Nephron progenitor cell (in vitro differentiated cells): ENCODE measurements around the gene FSTL4.

Experiments used
- DNase-seq: peaks from one replicate; pipeline ENCODE4 v3.0.0; 2021
- H3K27ac Mint-ChIP-seq: 2 replicates; pipeline ENCODE4 v1.8.0; 2021; ENCODE audit warnings: mild to moderate bottlenecking, moderate library complexity, mixed read lengths
- H3K27me3 Mint-ChIP-seq: 2 replicates; pipeline ENCODE4 v1.8.0; 2021; ENCODE audit warnings: mild to moderate bottlenecking, low read depth, mixed read lengths; ENCODE audit not compliant: poor library complexity
- H3K36me3 Mint-ChIP-seq: 2 replicates; pipeline ENCODE4 v1.8.0; 2021; ENCODE audit warnings: low read depth, mixed read lengths
- H3K4me1 Mint-ChIP-seq: 2 replicates; pipeline ENCODE4 v1.8.0; 2021; ENCODE audit warnings: mixed read lengths
- H3K4me3 Mint-ChIP-seq: 2 replicates; pipeline ENCODE4 v1.8.0; 2021; ENCODE audit warnings: mild to moderate bottlenecking, moderate library complexity, mixed read lengths
- H3K9me3 Mint-ChIP-seq: 2 replicates; pipeline ENCODE4 v1.8.0; 2021; ENCODE audit warnings: mild to moderate bottlenecking, moderate library complexity, mixed read lengths
- TF ChIP-seq, protein P1 (sequence below): fragments of 200-600 bp; sonication (generic); IDR thresholded peaks from 2 replicates; pipeline ENCODE4 v1.5.0; 2021; ENCODE audit warnings: antibody characterized with exemption

The FSTL4 gene

DNA sequence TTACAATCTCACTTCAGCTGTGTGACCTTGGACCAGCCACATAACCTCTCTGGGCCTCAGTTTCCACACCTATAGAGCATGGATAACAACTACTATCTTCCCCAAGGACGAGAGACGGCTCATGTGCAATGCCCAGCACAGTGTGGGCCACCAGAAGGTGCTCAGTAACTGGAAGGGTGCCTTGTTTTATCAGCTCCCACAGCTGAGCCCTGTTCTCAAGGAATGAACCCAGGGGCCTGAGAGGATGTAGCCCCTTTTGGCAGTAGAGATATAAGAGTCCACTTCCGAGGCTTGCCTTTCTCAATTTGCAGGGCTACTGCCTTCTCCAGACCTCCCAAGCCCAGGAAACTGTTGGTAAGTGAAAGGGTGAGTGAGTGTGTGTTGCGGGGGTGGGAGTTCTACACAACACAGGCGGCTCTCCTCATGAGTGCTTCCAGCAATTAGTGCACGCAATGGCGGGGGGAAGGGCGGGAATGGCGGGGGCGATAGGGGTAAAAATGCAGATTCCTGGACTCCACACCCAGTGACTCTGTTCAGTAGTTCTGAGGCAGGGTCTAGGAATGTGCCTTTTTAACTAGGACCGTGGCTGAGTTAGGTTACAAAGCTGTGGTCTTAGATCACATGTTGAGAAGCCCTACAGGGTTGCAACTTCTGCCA is 185.1 kb downstream of the FSTL4 start:
- no peak for DNase-seq
- TF ChIP-seq, protein P1, sequence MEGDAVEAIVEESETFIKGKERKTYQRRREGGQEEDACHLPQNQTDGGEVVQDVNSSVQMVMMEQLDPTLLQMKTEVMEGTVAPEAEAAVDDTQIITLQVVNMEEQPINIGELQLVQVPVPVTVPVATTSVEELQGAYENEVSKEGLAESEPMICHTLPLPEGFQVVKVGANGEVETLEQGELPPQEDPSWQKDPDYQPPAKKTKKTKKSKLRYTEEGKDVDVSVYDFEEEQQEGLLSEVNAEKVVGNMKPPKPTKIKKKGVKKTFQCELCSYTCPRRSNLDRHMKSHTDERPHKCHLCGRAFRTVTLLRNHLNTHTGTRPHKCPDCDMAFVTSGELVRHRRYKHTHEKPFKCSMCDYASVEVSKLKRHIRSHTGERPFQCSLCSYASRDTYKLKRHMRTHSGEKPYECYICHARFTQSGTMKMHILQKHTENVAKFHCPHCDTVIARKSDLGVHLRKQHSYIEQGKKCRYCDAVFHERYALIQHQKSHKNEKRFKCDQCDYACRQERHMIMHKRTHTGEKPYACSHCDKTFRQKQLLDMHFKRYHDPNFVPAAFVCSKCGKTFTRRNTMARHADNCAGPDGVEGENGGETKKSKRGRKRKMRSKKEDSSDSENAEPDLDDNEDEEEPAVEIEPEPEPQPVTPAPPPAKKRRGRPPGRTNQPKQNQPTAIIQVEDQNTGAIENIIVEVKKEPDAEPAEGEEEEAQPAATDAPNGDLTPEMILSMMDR = no peak
- no peaks in the 10 kb centered on the region for H3K9me3 Mint-ChIP-seq
- no peak overlapping the region for H3K27ac Mint-ChIP-seq
- H3K27me3 Mint-ChIP-seq = peaks cover 51% of the 10 kb centered on the region
- no peaks in the 10 kb centered on the region for H3K36me3 Mint-ChIP-seq
- H3K4me1 Mint-ChIP-seq = peaks cover 37% of the 10 kb centered on the region
- H3K4me3 Mint-ChIP-seq = no peak overlapping the region

DNA sequence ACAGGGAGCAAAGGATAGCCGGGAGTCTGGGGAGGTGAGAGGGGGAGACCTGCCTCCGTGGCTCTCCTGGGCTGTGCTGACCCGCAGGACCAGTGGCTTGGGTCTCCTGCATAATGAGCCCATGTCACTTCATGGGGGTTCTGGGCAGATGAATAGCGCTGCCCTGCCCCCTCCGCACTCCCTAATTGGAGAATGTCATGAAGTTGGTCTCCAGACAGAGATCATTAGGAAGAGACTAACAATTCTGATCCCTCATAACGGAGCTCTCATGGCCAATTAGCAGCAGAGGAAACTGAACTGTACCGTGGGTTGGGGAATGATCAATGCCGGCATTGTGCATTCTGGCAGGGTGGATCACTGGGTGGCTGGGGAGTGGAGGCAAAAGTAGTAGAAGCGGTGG is 186.1 kb downstream of the FSTL4 start:
- no peak for DNase-seq
- Mint-ChIP-seq H3K4me3 (no peak overlapping the region), H3K36me3 (no peaks in the 10 kb centered on the region), H3K27ac (no peak overlapping the region), H3K27me3 (peaks cover 57% of the 10 kb centered on the region), H3K4me1 (peaks cover 37% of the 10 kb centered on the region), H3K9me3 (no peaks in the 10 kb centered on the region)
- TF ChIP-seq, protein P1 = no peak

DNA sequence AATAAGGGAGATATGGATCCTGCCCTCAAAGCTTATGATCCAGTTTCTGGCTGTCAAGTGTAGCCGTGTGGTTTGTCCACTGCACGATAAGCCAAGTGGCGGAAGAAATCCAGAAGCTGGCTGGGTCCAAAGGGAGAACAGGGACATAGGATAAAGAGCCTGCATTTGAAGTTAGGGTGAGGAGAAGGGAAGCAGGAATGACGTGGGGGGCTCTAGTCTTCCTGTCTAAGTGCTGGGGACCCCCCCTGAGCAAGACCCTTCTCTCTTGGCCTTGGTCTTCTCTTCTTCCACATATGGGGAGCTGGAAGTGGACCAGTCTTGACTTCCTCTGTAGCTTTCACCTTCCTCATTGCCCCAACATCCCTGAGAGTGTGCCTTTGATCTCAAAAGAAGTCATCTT is 186.6 kb downstream of the FSTL4 start:
- Mint-ChIP-seq H3K9me3 (no peaks in the 10 kb centered on the region), H3K4me3 (no peak overlapping the region), H3K27me3 (peaks cover 53% of the 10 kb centered on the region), H3K4me1 (peaks cover 37% of the 10 kb centered on the region), H3K27ac (no peak overlapping the region), H3K36me3 (no peaks in the 10 kb centered on the region)
- TF ChIP-seq, protein P1 = no peak
- no peak for DNase-seq

DNA sequence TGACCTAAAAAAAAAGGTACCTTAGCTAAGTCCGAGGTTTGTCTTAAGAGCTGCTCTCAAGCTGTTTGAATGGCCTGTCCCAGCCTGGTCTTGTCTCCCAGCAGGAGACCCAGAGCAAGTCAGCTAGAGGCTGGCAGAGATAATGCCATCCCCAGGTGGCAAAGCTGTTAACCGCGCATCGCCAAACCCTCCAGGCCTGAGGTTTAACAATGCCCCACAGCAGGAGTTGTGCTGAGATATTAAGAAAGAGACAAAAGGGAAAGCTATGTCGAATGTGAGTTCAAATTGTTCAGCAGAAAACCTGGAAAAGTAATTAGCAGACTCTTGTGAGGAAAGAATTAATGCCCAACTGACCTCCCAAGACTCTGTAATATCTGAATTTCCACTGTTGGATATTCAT is 187.1 kb downstream of the FSTL4 start:
- H3K27me3 Mint-ChIP-seq = peaks cover 48% of the 10 kb centered on the region
- DNase-seq = no peak
- H3K4me1 Mint-ChIP-seq = peaks cover 37% of the 10 kb centered on the region
- H3K36me3 Mint-ChIP-seq = no peaks in the 10 kb centered on the region
- H3K4me3 Mint-ChIP-seq = no peak overlapping the region
- H3K9me3 Mint-ChIP-seq = no peaks in the 10 kb centered on the region
- TF ChIP-seq, protein P1 = no peak
- no peak overlapping the region for H3K27ac Mint-ChIP-seq

DNA sequence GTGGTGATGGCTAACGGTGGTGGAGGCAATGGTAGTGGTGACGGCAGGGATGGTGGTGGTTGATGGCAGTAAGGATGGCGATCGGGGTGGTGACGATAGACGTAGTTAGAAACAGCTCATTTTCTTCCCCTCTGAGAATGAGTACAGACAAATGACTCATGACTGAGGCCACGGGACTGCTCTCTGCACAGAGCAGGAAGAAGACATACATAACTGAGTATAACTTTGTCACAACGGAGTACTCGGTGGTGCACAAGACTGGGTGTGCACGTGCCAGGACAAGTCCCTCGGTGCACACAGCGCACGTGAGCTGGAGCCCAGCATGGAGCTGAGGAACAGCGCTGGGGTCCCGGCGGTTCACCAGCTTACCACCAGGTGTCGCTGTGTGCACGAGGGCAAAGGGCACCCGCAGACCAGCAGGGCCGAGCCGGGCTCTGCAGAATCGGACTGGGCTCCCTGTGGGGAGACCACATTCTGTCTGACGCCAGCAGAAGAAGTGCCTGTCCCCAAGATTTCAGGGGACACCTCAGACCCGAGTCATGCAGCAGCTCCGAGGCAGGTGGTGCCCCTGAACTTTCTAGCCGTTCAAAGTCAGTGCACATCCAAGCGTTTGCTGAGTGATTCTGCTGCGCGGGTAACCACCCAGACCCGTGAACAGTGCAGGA is 188.6 kb downstream of the FSTL4 start:
- Mint-ChIP-seq H3K27ac (no peak overlapping the region), H3K4me1 (peaks cover 37% of the 10 kb centered on the region), H3K36me3 (no peaks in the 10 kb centered on the region), H3K9me3 (peaks cover under 1% of the 10 kb centered on the region), H3K4me3 (no peak overlapping the region), H3K27me3 (peaks cover 36% of the 10 kb centered on the region)
- TF ChIP-seq, protein P1 = peak; percentile 99
- DNase-seq = peak; percentile 92
